Right renal cortex interstitium (tissue), 3 donors: ENCODE measurements around the gene TBX4. TPM values are rescaled to one million over a fixed set of nuclear protein-coding genes. Genes with fewer than 3 reads are reported as not detected.

Experiments
- DNase-seq, 3 donors: peaks; one replicate each; pipeline ENCODE4 v3.0.0-alpha.2; 2013; ENCODE audit warnings: low read depth in 3 of 3, low spot score in 2 of 3
- polyA plus RNA-seq, 3 donors: library from polyadenylated mRNA; unstranded; fragments of 120-200 nt; gene quantifications; one replicate each; pipeline ENCODE4 v1.2.1, GENCODE V29; 2013; ENCODE audit not compliant: insufficient read length in 3 of 3

TBX4 gene
- polyA plus RNA-seq, 3 donors, result 0.07 to 0.31 (median 0.26) TPM

DNA sequence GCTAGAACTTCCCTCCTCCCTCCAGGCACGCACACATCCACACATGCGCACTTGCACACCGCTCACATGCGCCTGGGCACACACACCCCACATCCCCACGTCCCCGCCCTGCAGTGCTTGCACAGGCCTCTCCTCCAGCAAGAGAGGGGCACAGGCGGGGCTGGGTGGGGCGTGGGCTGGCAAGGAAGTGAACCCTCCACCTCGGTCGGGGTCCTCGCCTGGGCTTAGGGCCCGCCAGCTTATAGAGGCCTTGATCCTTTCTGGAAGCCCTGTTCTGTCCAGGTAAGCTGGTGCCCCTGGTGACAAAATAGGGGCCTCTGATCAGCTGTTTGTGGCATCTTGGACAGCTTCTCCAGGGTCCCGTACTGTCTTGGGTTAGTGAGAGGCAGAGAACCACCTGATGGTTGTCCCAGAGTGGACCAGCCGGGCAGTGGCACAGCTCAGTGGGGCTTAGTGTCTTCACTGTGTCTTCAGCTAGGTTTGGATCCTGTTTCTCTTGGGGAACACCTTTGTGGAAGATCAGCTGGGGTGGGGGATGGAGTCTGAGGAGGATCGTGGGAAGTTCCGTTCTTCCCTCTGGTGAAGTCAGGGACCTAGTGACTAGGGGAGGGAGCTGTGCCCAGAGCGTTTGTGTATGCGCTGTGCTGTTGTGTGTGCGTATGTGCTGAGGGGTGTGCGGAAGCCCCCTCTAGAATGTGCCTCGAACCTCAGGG is 12.1 kb downstream of the TBX4 start:
- DNase-seq, result no peak

DNA sequence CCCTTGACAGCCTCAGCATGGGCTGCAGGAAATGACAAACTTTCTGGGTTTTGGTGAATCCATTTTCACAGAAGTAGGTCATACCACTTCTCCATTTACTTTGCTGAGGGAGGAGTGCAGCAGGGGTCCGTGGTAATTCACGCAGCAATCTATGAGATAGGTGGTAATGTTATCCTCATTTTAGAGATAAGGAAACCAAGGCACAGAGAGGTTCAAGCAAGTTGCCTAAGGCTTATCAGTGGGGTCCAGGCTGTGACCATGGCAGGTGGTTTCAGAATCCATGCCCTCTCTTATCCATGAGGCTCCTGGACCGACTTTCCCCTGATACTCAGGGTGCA is 12.6 kb downstream of the TBX4 start:
- DNase-seq, result no peak

- DNase-seq, result no peak
Measured at GRCh38 chr17:61465550-61466237, 13.5 kb downstream of the TBX4 start.

GRCh38 chr17:61466246-61466645 is 14.0 kb downstream of the TBX4 start:
- no peak for DNase-seq

DNA sequence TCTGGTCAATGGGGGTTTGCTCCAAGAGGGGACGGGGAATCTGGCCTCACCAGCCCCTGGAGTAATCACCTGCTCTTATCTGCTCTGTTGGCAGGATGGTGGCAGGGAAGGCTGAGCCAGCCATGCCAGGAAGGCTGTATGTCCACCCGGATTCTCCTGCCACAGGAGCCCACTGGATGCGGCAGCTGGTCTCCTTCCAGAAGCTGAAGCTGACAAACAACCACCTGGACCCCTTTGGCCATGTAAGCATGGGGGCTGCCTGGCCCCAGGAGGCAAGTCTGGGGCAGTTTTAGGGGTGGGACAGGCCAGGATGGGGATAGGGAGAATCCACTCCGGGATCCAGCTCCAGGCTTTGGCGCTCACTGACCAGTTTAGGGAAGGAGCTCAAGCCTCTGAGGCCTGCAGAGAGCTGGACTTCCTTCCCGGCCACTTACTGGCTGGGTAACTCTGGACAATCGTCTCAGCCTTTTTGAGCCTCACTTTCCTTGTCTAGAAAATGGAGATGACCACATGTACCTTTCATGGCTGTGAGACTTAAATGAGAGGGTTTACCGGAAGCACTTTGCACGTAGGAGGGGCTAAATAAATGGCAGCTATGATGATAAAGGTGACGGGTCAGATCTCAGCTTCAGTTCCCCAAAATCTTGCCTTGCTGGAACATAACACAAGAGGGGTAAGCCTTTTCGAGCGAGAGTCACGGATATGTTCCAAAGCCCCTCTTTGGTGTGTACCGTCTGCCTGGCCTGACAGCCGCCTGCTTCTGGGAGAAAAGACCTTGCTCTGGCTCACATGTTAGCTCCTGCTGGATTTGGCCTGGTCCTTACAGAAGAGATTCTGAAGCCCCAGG is 15.4 kb downstream of the TBX4 start:
- no peak for DNase-seq

GRCh38 chr17:61468263-61468907 is 16.2 kb downstream of the TBX4 start:
- DNase-seq, result no peak

GRCh38 chr17:61469474-61469873 is 17.3 kb downstream of the TBX4 start:
- no peak for DNase-seq

DNA sequence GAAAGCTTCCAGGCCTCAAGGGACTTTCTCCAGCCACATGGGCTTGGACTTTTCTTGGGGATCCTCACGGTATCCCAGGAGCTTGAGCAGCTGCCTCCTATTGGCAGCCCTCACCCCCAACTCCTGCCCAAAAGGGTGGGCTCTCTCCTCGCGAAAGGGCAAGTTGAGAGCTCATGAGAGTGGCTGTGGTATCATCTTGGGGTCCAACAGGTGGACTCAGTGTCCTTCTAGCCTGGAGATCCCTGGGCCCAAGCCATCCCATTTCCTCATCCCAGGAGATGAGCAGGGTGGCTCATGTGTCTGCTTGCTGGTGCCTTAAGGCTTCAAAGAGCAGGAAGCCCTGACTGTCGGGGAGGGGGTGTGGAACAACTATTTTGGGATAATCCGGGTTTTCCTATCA is 17.7 kb downstream of the TBX4 start:
- no peak for DNase-seq

GRCh38 chr17:61470530-61471136 is 18.4 kb downstream of the TBX4 start:
- DNase-seq, result no peak

GRCh38 chr17:61474235-61474927 is 22.2 kb downstream of the TBX4 start:
- DNase-seq, result no peak

DNA sequence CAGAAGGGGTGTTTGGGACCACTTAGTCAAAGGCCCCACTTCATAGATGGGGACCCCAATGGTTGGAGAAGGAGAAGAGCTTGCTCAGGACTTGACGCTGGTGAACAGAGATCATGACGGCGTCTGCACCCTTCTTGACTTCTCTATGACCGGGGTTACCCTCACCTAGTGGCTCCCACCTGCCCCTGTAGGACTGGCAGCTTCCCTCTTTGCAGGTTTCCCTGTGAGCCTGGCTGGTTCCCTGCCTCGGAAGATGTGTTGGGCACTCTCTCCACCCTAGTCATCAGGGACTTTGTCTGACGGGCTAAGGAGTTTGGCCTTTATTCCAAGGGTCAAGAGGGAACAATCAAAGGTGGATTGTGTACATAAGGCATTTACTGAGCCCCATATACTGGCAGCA is 22.7 kb downstream of the TBX4 start:
- no peak for DNase-seq

DNA sequence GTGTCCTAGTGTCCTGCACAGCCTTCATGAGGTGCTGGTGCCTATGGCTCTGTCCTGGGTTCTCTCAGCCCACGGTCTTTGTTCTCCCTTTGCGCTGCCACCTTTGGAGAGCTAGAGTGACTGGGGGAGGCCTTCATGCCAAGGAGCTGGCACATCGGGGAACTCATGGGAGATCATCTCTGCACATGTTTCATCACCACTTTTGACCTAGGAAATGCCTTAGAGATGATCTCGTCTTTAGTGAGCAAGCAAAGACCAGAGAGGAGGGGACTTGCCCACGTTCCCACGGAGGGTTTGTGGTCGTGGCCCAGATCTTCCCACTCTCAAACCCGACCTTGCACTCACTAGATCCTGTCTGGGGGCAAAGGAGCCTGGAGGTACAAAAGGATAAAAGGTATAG is 23.5 kb downstream of the TBX4 start:
- DNase-seq, result no peak

- DNase-seq, result no peak
Measured at GRCh38 chr17:61476476-61477203, 24.4 kb downstream of the TBX4 start.

DNA sequence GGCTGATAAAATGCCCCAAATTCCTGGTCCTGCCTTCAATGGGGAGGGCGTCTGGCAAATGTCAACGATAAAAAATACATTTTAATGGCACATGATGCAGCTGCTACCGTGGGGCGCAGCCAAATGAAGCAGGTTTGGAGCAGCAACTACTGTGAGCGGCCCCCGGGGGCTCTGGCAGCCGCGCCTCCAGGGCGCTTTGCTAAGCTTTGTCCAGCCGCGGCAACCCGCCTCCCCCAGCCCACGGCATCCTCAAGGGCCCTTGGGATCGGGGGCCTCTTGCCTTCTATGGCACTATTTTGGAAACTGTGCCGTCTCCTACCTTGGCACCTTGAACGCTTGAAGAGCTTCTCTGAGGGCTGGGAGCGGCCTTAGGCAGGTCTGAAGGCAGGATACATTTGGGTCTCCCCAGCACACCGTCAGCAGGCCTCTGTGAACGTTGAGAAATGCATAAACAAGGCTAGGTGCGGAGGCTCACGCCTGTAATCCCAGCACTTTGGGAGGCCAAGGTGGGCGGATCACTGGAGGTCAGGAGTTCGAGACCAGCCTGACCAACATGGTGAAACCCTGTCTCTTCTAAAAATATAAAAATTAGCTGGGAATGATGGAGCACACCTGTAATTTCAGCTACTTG is 25.1 kb downstream of the TBX4 start:
- DNase-seq, result no peak

- no peak for DNase-seq
Measured at GRCh38 chr17:61478026-61478789, 26.0 kb downstream of the TBX4 start.

- no peak for DNase-seq
Measured at GRCh38 chr17:61478790-61479492, 26.7 kb downstream of the TBX4 start.

DNA sequence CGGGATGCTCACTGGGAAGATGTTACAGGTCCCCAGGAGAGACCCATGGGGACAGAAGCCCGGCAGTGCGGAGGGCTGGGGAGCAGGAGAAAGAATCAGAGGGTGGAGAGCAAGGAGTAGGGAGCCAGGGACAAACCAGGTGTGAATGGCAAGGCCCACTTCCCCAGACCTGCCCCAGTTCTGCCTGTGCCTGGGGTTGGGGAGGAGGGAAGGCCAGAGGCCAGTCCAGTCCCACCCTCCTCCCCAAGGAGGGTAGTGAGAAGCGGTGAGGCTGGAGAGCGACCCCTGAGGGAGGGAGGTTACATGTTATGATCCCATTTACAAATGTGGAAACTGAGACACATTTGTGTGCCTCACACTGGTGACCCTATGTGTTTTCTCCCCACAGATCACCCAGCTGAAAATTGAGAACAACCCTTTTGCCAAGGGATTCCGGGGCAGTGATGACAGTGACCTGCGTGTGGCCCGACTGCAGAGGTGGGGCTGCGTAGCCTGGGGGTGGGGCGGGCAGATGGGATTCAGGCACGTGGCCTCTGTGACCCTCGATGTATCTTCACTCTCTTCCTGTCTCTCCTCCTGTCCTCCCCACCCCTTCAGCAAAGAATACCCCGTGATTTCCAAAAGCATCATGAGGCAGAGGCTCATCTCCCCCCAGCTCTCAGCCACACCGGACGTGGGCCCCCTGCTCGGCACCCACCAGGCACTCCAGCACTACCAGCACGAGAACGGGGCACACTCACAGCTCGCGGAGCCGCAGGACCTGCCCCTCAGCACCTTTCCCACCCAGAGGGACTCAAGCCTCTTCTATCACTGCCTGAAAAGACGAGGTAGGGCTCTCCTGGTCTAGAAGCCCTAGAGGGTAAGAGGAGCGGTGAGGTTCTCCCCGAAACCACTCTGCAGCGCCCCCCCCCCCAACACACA is 27.5 kb downstream of the TBX4 start:
- no peak for DNase-seq
